BE2C (cell line): Measurements from ENCODE around the gene TP63.
A peak's percentile ranks its signal among the peaks of the same experiment; 100 is the strongest.
"Not testable (repeated sequence)": the region's sequence is repeated elsewhere in the genome, so short reads cannot be mapped to it uniquely, and the experiment has no call there.

Source experiments
- DNase-seq: peaks from one replicate; pipeline ENCODE4 v3.0.0-alpha.2; 2020
- H3K27me3 ChIP-seq: fragments of 250-450 bp; sonication (Bioruptor Pico); 2 replicates; pipeline ENCODE4 v1.5.1; 2020; ENCODE audit warnings: mild to moderate bottlenecking
- H3K36me3 ChIP-seq: fragments of 250-450 bp; sonication (Bioruptor Pico); 2 replicates; pipeline ENCODE4 v1.5.1; 2020; ENCODE audit warnings: mild to moderate bottlenecking
- H3K4me1 ChIP-seq: fragments of 250-450 bp; sonication (Bioruptor Pico); 2 replicates; pipeline ENCODE4 v1.5.1; 2020
- H3K4me3 ChIP-seq: 2 replicates; pipeline ENCODE4 v1.5.1; 2011; ENCODE audit warnings: low read depth, low read length
- H3K9me3 ChIP-seq: fragments of 250-450 bp; sonication (Bioruptor Pico); 2 replicates; pipeline ENCODE4 v1.5.1; 2020
- TF ChIP-seq, protein P1 (sequence below): IDR thresholded peaks from 2 replicates; pipeline ENCODE4 v1.5.1; 2012; ENCODE audit warnings: mild to moderate bottlenecking, low read depth, low read length

Gene TP63

DNA sequence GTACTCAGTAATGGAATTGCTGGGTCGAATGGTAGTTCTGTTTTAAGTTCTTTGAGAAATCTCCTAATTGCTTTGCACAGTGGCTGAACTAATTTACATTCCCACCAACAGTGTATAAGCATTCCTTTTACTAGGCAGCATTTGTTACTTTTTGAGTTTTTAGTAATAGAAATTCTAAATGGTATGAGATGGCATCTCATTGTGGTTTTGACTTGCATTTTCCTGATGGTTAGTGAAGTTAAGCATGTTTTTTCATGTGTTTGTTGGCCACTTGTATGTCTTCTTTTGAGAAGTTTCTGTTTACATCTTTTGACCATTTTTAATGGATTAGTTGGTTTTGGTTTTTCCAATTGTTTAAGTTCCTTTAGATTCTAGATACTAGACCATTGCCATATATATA is 28.4 kb downstream of the TP63 start:
- H3K27me3 ChIP-seq = no peaks in the 10 kb centered on the region
- H3K36me3 ChIP-seq = no peaks in the 10 kb centered on the region
- TF ChIP-seq, protein P1, sequence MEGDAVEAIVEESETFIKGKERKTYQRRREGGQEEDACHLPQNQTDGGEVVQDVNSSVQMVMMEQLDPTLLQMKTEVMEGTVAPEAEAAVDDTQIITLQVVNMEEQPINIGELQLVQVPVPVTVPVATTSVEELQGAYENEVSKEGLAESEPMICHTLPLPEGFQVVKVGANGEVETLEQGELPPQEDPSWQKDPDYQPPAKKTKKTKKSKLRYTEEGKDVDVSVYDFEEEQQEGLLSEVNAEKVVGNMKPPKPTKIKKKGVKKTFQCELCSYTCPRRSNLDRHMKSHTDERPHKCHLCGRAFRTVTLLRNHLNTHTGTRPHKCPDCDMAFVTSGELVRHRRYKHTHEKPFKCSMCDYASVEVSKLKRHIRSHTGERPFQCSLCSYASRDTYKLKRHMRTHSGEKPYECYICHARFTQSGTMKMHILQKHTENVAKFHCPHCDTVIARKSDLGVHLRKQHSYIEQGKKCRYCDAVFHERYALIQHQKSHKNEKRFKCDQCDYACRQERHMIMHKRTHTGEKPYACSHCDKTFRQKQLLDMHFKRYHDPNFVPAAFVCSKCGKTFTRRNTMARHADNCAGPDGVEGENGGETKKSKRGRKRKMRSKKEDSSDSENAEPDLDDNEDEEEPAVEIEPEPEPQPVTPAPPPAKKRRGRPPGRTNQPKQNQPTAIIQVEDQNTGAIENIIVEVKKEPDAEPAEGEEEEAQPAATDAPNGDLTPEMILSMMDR = no peak
- H3K9me3 ChIP-seq = no peaks in the 10 kb centered on the region; the same call in 1 of the 2 replicates
- H3K4me1 ChIP-seq = no peaks in the 10 kb centered on the region
- no peak overlapping the region for H3K4me3 ChIP-seq
- DNase-seq = no peak

DNA sequence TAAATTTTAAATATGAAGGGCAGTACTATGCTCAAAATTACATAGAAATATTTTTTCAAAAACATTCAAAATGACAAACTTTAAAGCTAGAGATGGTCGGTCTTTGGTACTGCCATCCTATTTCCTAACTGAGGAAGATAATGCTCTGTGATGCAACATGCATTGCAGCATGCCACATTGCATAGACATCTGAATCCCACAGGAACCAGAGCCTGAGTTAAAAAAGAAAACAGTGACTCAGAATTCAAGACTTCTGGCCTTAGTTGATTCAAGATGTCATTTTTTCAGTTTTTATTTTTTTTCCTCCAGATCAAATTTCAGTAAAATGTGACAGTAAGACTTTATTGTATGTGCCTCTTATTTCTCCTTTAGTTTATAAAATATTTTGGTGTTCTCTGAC is 33.1 kb downstream of the TP63 start:
- Histone ChIP-seq H3K27me3 (no peaks in the 10 kb centered on the region), H3K4me3 (no peak overlapping the region), H3K36me3 (no peaks in the 10 kb centered on the region), H3K9me3 (no peaks in the 10 kb centered on the region; the same call in 1 of the 2 replicates), H3K4me1 (no peaks in the 10 kb centered on the region)
- DNase-seq = no peak
- TF ChIP-seq, protein P1 = no peak

DNA sequence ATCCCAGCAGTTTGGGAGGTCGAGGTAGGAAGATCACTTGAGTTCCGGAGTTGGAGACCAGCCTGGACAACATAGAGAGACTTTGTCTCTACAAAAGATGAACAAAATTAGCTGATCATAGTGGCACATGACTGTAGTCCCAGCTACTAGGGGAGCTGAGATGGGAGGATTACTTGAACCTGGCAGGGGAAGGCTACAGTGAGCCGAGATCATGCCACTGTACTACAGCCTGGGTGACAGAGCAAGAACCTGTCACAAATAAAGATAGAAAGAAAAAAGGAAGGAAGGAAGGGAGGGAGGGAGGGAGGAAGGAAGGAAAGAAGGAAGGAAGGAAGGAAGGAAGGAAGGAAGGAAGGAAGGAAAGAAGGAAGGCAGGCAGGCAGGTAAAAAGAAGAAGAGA is 41.2 kb downstream of the TP63 start:
- H3K9me3 ChIP-seq, H3K27me3 ChIP-seq, H3K4me1 ChIP-seq, H3K36me3 ChIP-seq, DNase-seq, H3K4me3 ChIP-seq: not testable (repeated sequence)

DNA sequence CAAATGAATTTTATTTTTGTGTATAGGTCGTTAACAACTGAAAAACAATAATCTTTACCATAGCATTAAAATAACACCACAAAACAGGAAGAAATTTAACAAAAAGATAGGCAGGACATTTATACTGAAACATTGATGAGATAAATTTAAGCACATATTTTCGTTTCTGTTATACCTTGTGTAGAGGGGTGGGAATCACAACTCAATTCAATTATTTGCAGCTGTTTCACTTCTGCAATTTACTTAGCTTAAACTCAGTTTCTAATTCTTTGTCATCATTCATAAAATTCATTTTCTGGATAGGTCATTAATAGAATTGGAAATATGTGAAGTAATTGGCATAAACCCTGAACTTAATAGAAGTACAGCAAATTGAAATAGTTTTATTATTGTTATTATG is 42.3 kb downstream of the TP63 start:
- DNase-seq = no peak
- Histone ChIP-seq H3K4me1 (no peaks in the 10 kb centered on the region), H3K4me3 (no peak overlapping the region), H3K36me3 (no peaks in the 10 kb centered on the region), H3K9me3 (no peaks in the 10 kb centered on the region), H3K27me3 (no peaks in the 10 kb centered on the region)
- TF ChIP-seq, protein P1 = no peak

DNA sequence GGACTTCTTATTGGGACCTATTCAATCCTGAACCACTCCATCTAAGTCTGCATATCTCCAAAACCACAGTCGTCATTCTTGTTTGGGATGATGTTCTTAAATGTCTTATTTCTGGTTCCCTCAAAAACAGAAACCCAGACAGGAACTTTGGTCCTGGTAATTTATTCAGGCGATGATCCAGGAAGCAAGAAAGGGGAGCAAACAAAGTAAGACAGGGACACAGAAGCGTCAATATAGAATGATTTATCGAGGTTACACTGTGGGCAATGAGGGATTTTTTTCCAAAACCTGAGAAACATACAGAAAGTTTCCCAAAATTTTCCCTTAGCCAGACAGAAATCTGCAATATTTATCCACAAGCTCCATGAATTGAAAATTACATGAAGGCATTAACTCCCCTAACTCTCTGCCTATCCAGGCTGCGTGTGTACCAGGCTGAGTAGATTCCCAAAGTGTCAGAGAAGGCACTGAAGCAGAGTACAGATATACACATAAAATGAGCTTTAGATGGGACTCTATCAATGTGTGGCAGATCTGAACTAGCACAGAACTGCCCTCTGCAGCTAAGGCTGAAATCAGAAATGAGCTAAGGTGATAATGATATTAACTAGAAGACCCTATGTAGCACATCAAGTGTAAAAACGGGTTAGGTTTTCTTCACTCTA is 43.2 kb downstream of the TP63 start:
- H3K4me1 ChIP-seq = no peaks in the 10 kb centered on the region
- DNase-seq = no peak
- H3K36me3 ChIP-seq = no peaks in the 10 kb centered on the region
- no peaks in the 10 kb centered on the region for H3K27me3 ChIP-seq
- TF ChIP-seq, protein P1 = no peak
- H3K4me3 ChIP-seq = no peak overlapping the region
- no peaks in the 10 kb centered on the region for H3K9me3 ChIP-seq

DNA sequence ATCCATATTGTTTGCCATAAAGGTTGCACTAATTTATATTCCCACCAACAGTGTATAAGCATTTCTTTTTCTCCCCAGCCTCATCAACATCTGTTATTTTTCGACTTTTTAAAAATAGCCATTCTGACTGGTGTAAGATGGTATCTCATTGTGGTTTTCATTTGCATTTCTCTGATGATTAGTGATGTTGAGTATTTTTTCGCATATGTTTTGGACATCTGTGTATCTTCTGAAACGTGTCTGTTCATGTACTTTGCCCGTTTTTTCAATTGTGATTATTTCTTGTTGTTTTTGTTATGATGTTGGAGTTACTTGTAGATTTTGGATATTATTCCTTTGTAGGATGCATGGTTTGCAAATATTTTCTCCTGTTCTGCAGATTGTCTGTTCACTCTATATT is 46.5 kb downstream of the TP63 start:
- Histone ChIP-seq H3K4me1 (no peaks in the 10 kb centered on the region), H3K27me3 (no peaks in the 10 kb centered on the region), H3K36me3 (no peaks in the 10 kb centered on the region), H3K9me3 (no peaks in the 10 kb centered on the region), H3K4me3 (no peak overlapping the region)
- no peak for DNase-seq
- TF ChIP-seq, protein P1 = no peak

DNA sequence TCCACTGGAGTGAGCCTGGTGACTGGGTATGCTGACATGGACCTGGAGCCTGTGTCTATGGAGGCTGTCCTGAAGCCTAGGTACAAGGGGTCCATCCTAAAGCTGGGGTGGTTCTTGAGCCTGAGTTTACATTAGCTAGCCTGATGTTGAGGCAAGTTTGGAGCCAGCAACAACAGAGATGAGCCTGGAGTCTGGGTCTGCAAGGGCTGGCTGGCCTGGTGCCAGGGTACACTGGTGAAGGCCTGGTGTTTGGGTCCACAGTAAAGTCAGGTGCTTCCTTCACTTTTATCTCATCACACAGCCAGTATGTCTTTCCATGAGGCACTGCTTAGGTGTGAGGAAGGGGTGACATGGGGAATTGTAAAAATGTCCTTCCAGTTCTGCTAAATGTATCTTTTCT is 49.5 kb downstream of the TP63 start:
- H3K4me3 ChIP-seq = no peak overlapping the region
- TF ChIP-seq, protein P1 = no peak
- H3K27me3 ChIP-seq = no peaks in the 10 kb centered on the region
- DNase-seq = peak; percentile 8
- H3K4me1 ChIP-seq = no peaks in the 10 kb centered on the region
- no peaks in the 10 kb centered on the region for H3K36me3 ChIP-seq
- no peaks in the 10 kb centered on the region for H3K9me3 ChIP-seq
